HEK293 (cell line): ENCODE data around the gene NCSTN.

ENCODE experiments used
- BCL11B ChIP-seq: fragments of 450-650 bp; formaldehyde crosslinking; IDR thresholded peaks from 2 replicates; pipeline ENCODE4 v1.5.1; 2016; ENCODE audit warnings: low read depth, missing biosample characterization, missing genetic modification characterization
- GFI1B ChIP-seq: fragments of 450-650 bp; formaldehyde crosslinking; IDR thresholded peaks from 2 replicates; pipeline ENCODE4 v1.5.1; 2016; ENCODE audit warnings: missing biosample characterization, missing genetic modification characterization
- GLIS2 ChIP-seq: fragments of 450-650 bp; formaldehyde crosslinking; IDR thresholded peaks from 2 replicates; pipeline ENCODE4 v1.5.1; 2016; ENCODE audit warnings: missing biosample characterization, missing genetic modification characterization
- KLF1 ChIP-seq: fragments of 450-650 bp; formaldehyde crosslinking; IDR thresholded peaks from 2 replicates; pipeline ENCODE4 v1.5.1; 2016; ENCODE audit warnings: missing biosample characterization, missing genetic modification characterization
- KLF7 ChIP-seq: fragments of 450-650 bp; formaldehyde crosslinking; IDR thresholded peaks from 2 replicates; pipeline ENCODE4 v1.5.1; 2016; ENCODE audit warnings: missing biosample characterization, missing genetic modification characterization, borderline replicate concordance
- SP3 ChIP-seq: fragments of 450-650 bp; formaldehyde crosslinking; IDR thresholded peaks from 2 replicates; pipeline ENCODE4 v1.5.1; 2016; ENCODE audit warnings: missing biosample characterization, missing genetic modification characterization
- YY1 ChIP-seq: fragments of 450-650 bp; formaldehyde crosslinking; IDR thresholded peaks from 2 replicates; pipeline ENCODE4 v1.5.1; 2018; ENCODE audit warnings: missing biosample characterization, missing genetic modification characterization
- ZBTB44 ChIP-seq: fragments of 450-650 bp; IDR thresholded peaks from 2 replicates; pipeline ENCODE4 v1.5.1; 2018; ENCODE audit warnings: missing biosample characterization, mild to moderate bottlenecking, missing genetic modification characterization
- ZBTB6 ChIP-seq: fragments of 450-650 bp; formaldehyde crosslinking; IDR thresholded peaks from 2 replicates; pipeline ENCODE4 v1.5.1; 2017; ENCODE audit warnings: missing biosample characterization, missing genetic modification characterization
- ZEB2 ChIP-seq: fragments of 450-650 bp; formaldehyde crosslinking; IDR thresholded peaks from 2 replicates; pipeline ENCODE4 v1.5.1; 2016; ENCODE audit warnings: missing biosample characterization, missing genetic modification characterization
- ZFHX2 ChIP-seq: fragments of 450-650 bp; formaldehyde crosslinking; conservative IDR thresholded peaks from 2 replicates; pipeline ENCODE4 v1.5.1; 2016; ENCODE audit warnings: missing biosample characterization, missing genetic modification characterization
- ZIC2 ChIP-seq: fragments of 450-650 bp; formaldehyde crosslinking; IDR thresholded peaks from 2 replicates; pipeline ENCODE4 v1.5.1; 2016; ENCODE audit warnings: missing biosample characterization, missing genetic modification characterization
- ZNF132 ChIP-seq: fragments of 450-650 bp; formaldehyde crosslinking; IDR thresholded peaks from 2 replicates; pipeline ENCODE4 v1.5.1; 2017; ENCODE audit warnings: missing biosample characterization, missing genetic modification characterization, borderline replicate concordance
- ZNF148 ChIP-seq: fragments of 450-650 bp; formaldehyde crosslinking; IDR thresholded peaks from 2 replicates; pipeline ENCODE4 v1.5.0; 2017; ENCODE audit warnings: missing biosample characterization, missing genetic modification characterization, borderline replicate concordance
- ZNF155 ChIP-seq: fragments of 450-650 bp; formaldehyde crosslinking; IDR thresholded peaks from 2 replicates; pipeline ENCODE4 v1.5.1; 2016; ENCODE audit warnings: missing biosample characterization, missing genetic modification characterization
- ZNF184 ChIP-seq: fragments of 450-650 bp; IDR thresholded peaks from 2 replicates; pipeline ENCODE4 v1.5.1; 2018; ENCODE audit warnings: missing biosample characterization, mild to moderate bottlenecking, missing genetic modification characterization
- ZNF311 ChIP-seq: fragments of 450-650 bp; formaldehyde crosslinking; IDR thresholded peaks from 2 replicates; pipeline ENCODE4 v1.5.1; 2017; ENCODE audit warnings: missing biosample characterization, missing genetic modification characterization, borderline replicate concordance
- ZNF324 ChIP-seq: fragments of 450-650 bp; formaldehyde crosslinking; IDR thresholded peaks from 2 replicates; pipeline ENCODE4 v1.5.1; 2016; ENCODE audit warnings: missing biosample characterization, missing genetic modification characterization
- ZNF335 ChIP-seq: fragments of 450-650 bp; formaldehyde crosslinking; conservative IDR thresholded peaks from 2 replicates; pipeline ENCODE4 v1.5.1; 2016; ENCODE audit warnings: missing biosample characterization, missing genetic modification characterization
- ZNF350 ChIP-seq: fragments of 450-650 bp; formaldehyde crosslinking; IDR thresholded peaks from 2 replicates; pipeline ENCODE4 v1.5.0; 2017; ENCODE audit warnings: missing biosample characterization, mild to moderate bottlenecking, missing genetic modification characterization
- ZNF416 ChIP-seq: fragments of 450-650 bp; formaldehyde crosslinking; IDR thresholded peaks from 2 replicates; pipeline ENCODE4 v1.5.1; 2016; ENCODE audit warnings: missing biosample characterization, missing genetic modification characterization
- ZNF423 ChIP-seq: fragments of 450-650 bp; formaldehyde crosslinking; IDR thresholded peaks from 2 replicates; pipeline ENCODE4 v1.5.1; 2016; ENCODE audit warnings: missing biosample characterization, missing genetic modification characterization
- ZNF48 ChIP-seq: fragments of 450-650 bp; formaldehyde crosslinking; IDR thresholded peaks from 2 replicates; pipeline ENCODE4 v1.5.1; 2016; ENCODE audit warnings: missing biosample characterization, missing genetic modification characterization
- ZNF555 ChIP-seq: fragments of 450-650 bp; formaldehyde crosslinking; conservative IDR thresholded peaks from 2 replicates; pipeline ENCODE4 v1.5.1; 2017; ENCODE audit warnings: missing biosample characterization, mild to moderate bottlenecking, missing genetic modification characterization, inconsistent platforms
- ZNF561 ChIP-seq: fragments of 450-650 bp; IDR thresholded peaks from 2 replicates; pipeline ENCODE4 v1.5.1; 2018; ENCODE audit warnings: missing biosample characterization, missing genetic modification characterization, borderline replicate concordance
- ZNF621 ChIP-seq: fragments of 450-650 bp; formaldehyde crosslinking; IDR thresholded peaks from 2 replicates; pipeline ENCODE4 v1.5.1; 2017; ENCODE audit warnings: missing biosample characterization, missing genetic modification characterization
- ZNF639 ChIP-seq: fragments of 450-650 bp; formaldehyde crosslinking; IDR thresholded peaks from 2 replicates; pipeline ENCODE4 v1.5.1; 2016; ENCODE audit warnings: missing biosample characterization, missing genetic modification characterization
- ZNF677 ChIP-seq: fragments of 450-650 bp; IDR thresholded peaks from 2 replicates; pipeline ENCODE4 v1.5.0; 2018; ENCODE audit warnings: missing biosample characterization, mild to moderate bottlenecking, missing genetic modification characterization, moderate library complexity
- ZNF76 ChIP-seq: fragments of 450-650 bp; formaldehyde crosslinking; IDR thresholded peaks from 2 replicates; pipeline ENCODE4; 2016; ENCODE audit warnings: low read depth, missing biosample characterization, missing genetic modification characterization, borderline replicate concordance
- ZNF777 ChIP-seq: fragments of 450-650 bp; formaldehyde crosslinking; IDR thresholded peaks from 2 replicates; pipeline ENCODE4 v1.5.1; 2017; ENCODE audit warnings: missing biosample characterization, missing genetic modification characterization, borderline replicate concordance
- ZNF791 ChIP-seq: fragments of 450-650 bp; formaldehyde crosslinking; IDR thresholded peaks from 2 replicates; pipeline ENCODE4 v1.5.1; 2016; ENCODE audit warnings: missing biosample characterization, missing genetic modification characterization
- ZNF792 ChIP-seq: fragments of 450-650 bp; formaldehyde crosslinking; IDR thresholded peaks from 2 replicates; pipeline ENCODE4 v1.5.1; 2016; ENCODE audit warnings: missing biosample characterization, missing genetic modification characterization
- ZNF837 ChIP-seq: fragments of 450-650 bp; formaldehyde crosslinking; IDR thresholded peaks from 2 replicates; pipeline ENCODE4 v1.5.1; 2016; ENCODE audit warnings: missing biosample characterization, missing genetic modification characterization
- TF ChIP-seq, protein P1 (sequence below): fragments of 450-650 bp; formaldehyde crosslinking; IDR thresholded peaks from 2 replicates; pipeline ENCODE4 v1.5.1; 2016; ENCODE audit warnings: missing biosample characterization, missing genetic modification characterization

NCSTN gene

GRCh38 chr1:160407839-160408801 lies 64.9 kb downstream of the NCSTN start (continued):
- no peak for TF ChIP-seq ZNF48 (tag by site-specific recombination)
- TF ChIP-seq ZNF677, result no peak
- TF ChIP-seq ZNF350 (tag by site-specific recombination), result no peak
- no peak for TF ChIP-seq ZEB2 (tag by site-specific recombination)
- TF ChIP-seq ZNF639 (tag by site-specific recombination), result no peak
- TF ChIP-seq SP3 (tag by site-specific recombination), result no peak
- TF ChIP-seq ZBTB6 (tag by site-specific recombination), result no peak
- no peak for TF ChIP-seq ZNF792 (tag by site-specific recombination)
- no peak for TF ChIP-seq YY1 (tag by site-specific recombination)
- TF ChIP-seq ZFHX2 (tag by site-specific recombination), result peak; percentile 87
- peak; percentile 97 for TF ChIP-seq ZNF335
- no peak for TF ChIP-seq ZIC2 (tag by site-specific recombination)
- no peak for TF ChIP-seq ZNF777 (tag by site-specific recombination)
- peak; percentile 25 for TF ChIP-seq GLIS2
- no peak for TF ChIP-seq ZNF561 (tag by site-specific recombination)
- no peak for TF ChIP-seq KLF7 (tag by site-specific recombination)
- no peak for TF ChIP-seq ZNF416 (tag by site-specific recombination)
- no peak for TF ChIP-seq ZNF148
- TF ChIP-seq ZNF324 (tag by site-specific recombination), result no peak
- TF ChIP-seq, protein P1, sequence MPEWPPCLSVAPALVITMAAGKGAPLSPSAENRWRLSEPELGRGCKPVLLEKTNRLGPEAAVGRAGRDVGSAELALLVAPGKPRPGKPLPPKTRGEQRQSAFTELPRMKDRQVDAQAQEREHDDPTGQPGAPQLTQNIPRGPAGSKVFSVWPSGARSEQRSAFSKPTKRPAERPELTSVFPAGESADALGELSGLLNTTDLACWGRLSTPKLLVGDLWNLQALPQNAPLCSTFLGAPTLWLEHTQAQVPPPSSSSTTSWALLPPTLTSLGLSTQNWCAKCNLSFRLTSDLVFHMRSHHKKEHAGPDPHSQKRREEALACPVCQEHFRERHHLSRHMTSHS (tag by site-specific recombination), result no peak
- TF ChIP-seq ZNF76 (tag by site-specific recombination), result no peak
- TF ChIP-seq ZNF837, result no peak
- no peak for TF ChIP-seq ZNF423 (tag by site-specific recombination)
- no peak for TF ChIP-seq ZNF791 (tag by site-specific recombination)
- TF ChIP-seq BCL11B (tag by site-specific recombination), result no peak
- no peak for TF ChIP-seq ZNF555 (tag by site-specific recombination)
- TF ChIP-seq KLF1 (tag by site-specific recombination), result peak; percentile 81
- no peak for TF ChIP-seq ZNF132 (tag by site-specific recombination)
- TF ChIP-seq ZNF621 (tag by site-specific recombination), result no peak
- TF ChIP-seq GFI1B (tag by site-specific recombination), result no peak
- no peak for TF ChIP-seq ZNF155
- no peak for TF ChIP-seq ZNF311 (tag by site-specific recombination)
- no peak for TF ChIP-seq ZNF184 (tag by site-specific recombination)
- TF ChIP-seq ZBTB44 (tag by site-specific recombination), result no peak
